Neural cell (in vitro differentiated cells): ENCODE data around the gene CAMSAP2.

Experiments
- EP300 ChIP-seq: fragments of 450-650 bp; conservative IDR thresholded peaks from 2 replicates; pipeline ENCODE4 v1.6.1; 2014; ENCODE audit warnings: antibody characterized with exemption, mild to moderate bottlenecking, moderate library complexity; ENCODE audit not compliant: poor library complexity, severe bottlenecking
- EZH2 ChIP-seq: fragments of 200-600, 300-800 bp; shearing (Covaris generic), sonication (generic); IDR thresholded peaks from 2 replicates; pipeline ENCODE4 v1.6.1; 2014; ENCODE audit warnings: antibody characterized with exemption, low read length, borderline replicate concordance, mild to moderate bottlenecking; ENCODE audit not compliant: insufficient read depth, poor library complexity, severe bottlenecking

DNA sequence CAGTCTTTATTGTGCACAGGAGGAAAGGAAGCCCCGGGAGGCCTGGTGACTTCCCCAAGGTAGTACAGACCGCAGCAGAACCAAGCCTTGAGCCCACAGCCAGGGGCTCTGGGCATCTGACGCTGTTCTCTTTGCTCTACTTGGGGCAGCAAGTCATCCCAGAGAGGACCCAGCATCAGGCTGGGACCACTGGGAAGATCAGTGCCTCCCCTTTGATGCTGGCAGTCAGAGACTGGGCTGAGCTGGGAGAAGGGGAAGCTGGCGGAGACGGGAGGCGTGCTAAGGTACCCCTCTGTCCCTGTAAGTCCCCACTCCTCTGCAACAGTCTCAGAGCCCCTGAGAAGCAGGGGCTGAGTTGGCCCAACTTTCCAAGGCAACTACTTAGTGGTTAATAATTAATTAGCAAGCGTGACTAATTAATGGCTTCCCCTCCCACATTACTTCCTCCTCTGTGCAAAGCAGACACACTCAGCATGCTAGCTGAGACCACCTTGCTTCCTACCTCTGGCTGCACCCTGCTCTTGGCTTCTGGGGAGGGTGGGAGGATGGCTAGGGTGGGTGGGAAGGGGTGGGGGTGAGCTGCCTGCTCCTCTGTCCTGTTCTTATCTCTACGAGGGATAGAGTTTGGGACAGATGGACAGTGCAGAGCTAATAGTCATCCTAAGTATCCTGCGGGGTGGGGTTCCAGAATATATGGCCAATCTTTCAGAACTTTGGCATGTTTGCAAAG, 157.3 kb downstream of the CAMSAP2 start:
- TF ChIP-seq EP300 (no peak), EZH2 (no peak)
